Measurements from ENCODE around the gene RECK.

The RECK gene

DNA sequence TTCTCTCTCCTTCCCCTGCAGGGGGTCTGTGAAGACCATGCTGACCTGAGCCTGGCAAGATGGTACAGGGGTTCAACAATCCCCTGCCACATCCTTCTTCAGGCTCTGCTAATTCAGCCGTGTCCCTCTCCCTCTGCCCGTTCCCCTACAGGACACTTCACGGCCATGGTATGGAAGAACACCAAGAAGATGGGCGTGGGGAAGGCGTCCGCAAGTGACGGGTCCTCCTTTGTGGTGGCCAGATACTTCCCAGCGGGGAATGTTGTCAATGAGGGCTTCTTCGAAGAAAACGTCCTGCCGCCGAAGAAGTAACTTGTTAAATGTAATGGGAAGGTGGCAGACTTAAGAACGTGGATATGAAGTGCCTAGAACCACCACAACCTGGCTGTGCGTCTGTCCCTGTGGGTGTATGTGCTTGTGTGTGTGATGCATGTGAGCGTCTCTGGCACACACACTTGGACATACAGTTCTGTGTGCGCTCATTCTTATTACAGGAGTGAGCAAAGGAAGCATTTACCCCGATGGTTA is 125.6 kb downstream of the RECK start:
- no peak for DNase-seq

GRCh38 chr9:36163049-36163785 is 126.5 kb downstream of the RECK start:
- DNase-seq = no peak

DNA sequence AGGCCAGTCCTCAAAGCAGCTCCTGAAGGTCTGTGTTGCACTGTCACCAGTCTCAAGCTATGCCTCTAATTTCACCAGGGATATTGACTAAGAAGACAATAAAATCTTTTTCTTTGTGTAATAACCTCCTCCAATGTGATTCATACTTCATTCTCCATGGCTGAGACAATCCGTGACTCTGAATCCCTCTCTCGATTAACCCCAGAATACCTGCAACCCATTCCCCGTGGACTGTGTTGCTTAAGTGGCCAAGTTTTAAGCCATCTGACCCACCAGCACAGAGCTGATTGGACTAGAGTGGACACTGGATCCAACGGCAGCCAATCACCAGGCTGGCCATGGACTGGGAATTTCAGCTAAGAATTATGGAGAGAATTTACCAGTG is 127.1 kb downstream of the RECK start:
- no peak for DNase-seq

GRCh38 chr9:36164372-36164771 is 127.7 kb downstream of the RECK start:
- DNase-seq = no peak

DNA sequence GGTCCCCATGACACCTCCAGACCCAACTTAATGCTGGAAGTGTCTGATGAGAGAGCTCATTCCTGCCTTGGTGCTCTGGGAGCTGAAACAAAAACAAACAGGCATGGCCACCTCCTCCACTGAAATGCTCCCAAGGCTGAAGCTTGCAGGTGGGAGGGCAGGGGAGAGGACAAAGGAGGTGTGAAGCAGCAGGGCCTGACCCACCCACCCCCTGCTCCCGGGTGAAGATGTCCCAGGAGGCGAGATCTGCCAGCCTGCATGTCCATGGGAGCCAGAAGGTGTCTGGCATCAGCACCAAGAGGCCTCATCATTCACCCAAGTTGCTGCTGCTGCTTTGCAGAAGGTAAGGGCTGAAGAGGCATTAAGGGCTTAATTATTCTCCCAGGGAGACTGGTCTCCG is 128.3 kb downstream of the RECK start:
- DNase-seq = no peak

- DNase-seq = no peak
These were observed 129.1 kb downstream of the RECK start for GRCh38 chr9:36165826-36166167.

GRCh38 chr9:36166168-36166927 is 129.6 kb downstream of the RECK start:
- DNase-seq = peak; percentile 82

DNA sequence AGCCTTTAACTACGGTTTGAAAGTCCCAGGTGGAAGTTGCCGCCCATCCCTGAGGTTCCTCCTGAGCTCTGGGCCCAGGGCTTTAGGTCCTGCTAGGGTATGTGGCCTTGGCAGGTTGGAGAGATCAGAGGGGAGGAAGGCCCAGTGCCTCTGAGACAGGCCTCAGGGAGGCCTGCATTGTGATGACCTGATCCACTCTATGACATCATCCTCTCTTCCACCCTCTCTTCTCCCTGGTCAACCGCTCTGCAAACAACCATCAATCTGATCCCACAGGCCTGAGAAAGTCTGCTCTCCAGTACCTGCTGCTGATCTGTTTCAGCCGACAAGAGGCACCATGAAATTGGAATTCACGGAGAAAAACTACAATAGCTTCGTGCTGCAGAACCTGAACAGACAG is 132.5 kb downstream of the RECK start, which contains the start of gene CCIN:
Gene CCIN, plus strand, starts transcription at position 223 of the 400 bp plus-strand sequence. Its CDS starts 115 bp downstream, at position 338.
- no peak for DNase-seq

DNA sequence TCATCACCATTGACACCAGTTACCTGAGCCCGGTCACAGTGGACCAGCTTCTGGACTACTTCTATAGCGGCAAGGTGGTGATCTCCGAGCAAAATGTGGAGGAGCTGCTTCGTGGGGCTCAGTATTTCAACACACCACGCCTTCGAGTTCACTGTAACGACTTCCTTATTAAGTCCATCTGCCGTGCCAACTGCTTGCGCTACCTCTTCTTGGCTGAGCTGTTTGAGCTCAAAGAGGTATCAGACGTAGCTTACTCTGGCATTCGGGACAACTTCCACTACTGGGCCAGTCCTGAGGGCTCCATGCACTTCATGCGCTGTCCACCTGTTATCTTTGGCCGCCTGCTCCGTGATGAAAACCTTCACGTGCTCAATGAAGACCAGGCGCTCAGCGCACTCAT is 133.0 kb downstream of the RECK start:
- DNase-seq = no peak

GRCh38 chr9:36170531-36170930 is 133.8 kb downstream of the RECK start:
- DNase-seq = no peak

DNA sequence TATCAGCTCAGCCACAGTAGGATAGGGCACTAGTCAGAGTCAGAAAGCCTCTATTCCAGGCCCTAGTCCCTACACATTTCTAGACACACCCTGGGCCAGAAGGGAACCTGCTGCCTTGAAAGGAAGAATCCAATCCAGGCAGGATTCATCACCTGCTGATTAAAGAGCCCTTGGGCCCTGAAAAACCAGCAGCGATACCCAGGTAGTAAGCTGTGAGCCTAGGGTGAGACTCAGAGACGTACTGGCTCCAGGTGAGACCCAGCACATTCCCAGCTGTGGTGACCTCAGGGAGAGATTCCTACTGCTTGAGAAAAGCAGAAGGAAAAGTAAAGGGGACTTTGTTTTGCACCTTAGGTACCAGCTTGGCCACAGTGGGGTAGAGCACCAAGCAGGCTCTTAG is 137.1 kb downstream of the RECK start:
- no peak for DNase-seq

Data from CD4-positive, alpha-beta T cell treated with Interleukin-15 for 1 hour (primary cell).